GM21737 (cell line): ENCODE results near the gene RTN4IP1.
A peak's percentile ranks its signal among the peaks of the same experiment; 100 is the strongest.
"Not testable (repeated sequence)": the region's sequence is repeated elsewhere in the genome, so short reads cannot be mapped to it uniquely, and the experiment has no call there.

Experiments used
- ATAC-seq: cut with Tn5 transposase; IDR thresholded peaks from one replicate; pipeline ENCODE4 v1.9.1; 2021; ENCODE audit warnings: mild to moderate bottlenecking, moderate library complexity; ENCODE audit not compliant: unreplicated experiment

Gene RTN4IP1

GRCh38 chr6:106628658-106629102 lies 618 bp downstream of the RTN4IP1 start:
- ATAC-seq = peak; percentile 12

DNA sequence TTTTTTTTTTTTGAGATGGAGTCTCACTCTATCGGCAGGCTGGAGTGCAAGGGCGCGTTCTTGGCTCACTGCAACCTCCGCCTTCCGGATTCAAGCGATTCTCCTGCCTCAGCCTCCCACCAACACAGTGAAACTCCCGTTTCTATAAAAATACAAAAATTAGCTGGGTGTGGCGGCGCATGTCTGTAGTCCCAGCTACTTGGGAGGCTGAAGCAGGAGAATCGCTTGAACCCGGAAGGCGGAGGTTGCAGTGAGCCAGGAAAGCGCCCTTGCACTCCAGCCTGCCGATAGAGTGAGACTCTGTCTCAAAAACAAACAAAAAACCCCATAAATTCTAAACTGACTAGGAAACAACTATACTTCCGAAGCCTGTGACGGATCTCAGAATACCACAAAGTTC lies 1.5 kb downstream of the RTN4IP1 start:
- ATAC-seq = not testable (repeated sequence)

- peak; percentile 32 for ATAC-seq
Measured at GRCh38 chr6:106626485-106626884, 2.8 kb downstream of the RTN4IP1 start.

- ATAC-seq = no peak
Measured at GRCh38 chr6:106623039-106623438, 6.3 kb downstream of the RTN4IP1 start.

DNA sequence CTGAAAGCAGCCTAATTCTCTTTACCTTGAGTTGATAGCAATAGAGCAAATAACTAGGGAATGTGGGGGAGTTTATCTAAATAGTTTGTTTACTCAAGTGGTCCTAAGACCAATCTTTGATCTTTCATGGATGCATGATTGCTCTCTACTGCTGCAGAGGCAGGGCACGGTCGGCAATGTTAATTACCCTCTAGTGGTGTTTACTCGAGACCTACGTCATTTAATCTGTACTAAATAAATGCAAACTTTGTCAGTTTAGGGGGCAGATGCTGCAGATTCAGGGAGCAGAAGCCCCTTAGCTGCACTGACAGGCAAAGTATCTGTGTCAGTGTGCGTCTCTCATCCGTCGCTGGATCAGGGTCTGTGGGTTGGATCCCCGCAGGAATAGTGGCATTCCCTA lies 6.9 kb downstream of the RTN4IP1 start:
- no peak for ATAC-seq

DNA sequence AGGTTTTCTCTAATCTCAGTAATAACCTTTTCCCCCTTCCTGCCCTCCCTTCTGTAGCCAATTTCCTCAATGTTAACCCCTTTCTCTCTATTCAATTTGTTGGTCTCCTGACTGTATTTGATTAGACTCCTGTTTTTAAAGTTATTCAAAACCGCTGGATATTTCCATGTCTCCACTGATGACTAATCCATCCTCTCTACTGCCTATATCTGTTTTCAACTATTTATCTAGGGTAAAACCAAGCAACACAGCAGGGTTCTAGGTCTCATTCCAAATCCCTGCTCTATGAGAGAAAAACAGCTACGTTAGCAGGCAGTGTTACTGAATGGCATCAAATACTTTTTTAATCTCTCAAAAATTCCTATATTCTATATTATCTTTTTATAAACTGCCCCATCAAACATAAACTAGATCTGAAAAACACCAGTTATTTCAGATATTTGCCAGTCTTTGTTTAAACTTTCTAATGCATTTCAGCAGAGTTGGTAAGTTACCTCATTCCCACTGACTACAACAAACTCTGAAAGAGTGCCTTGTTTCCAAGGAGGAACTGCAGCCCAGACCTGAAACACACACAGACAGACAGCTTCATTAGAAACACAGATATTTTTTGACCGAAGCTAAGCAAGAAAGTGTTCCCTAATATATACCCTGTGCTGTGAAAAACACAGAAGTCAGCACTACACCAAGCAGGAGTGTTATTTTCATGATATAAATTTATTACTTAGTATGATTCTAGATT lies 8.2 kb downstream of the RTN4IP1 start:
- ATAC-seq = no peak

GRCh38 chr6:106619223-106619622 lies 10.1 kb downstream of the RTN4IP1 start:
- no peak for ATAC-seq

DNA sequence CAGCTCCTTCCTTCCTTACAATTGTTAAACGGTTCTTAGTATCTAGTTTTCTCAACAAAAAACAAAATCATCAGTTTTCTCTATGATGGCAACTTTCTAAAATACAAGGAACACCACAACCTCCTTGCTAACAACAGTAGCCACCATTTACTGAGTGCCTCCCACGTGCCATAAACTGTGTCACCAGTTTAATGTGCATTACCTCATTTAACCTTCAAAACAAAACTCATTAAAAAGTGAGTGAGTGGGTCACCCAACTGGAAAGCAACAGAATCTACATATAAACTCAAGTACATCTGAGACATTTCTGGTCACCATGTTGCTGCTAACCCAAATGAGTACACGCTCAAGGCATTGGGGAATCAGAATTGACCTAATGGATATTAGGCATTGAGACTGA lies 11.0 kb downstream of the RTN4IP1 start:
- ATAC-seq = no peak

- ATAC-seq = no peak
Measured at GRCh38 chr6:106617857-106618256, 11.4 kb downstream of the RTN4IP1 start.

DNA sequence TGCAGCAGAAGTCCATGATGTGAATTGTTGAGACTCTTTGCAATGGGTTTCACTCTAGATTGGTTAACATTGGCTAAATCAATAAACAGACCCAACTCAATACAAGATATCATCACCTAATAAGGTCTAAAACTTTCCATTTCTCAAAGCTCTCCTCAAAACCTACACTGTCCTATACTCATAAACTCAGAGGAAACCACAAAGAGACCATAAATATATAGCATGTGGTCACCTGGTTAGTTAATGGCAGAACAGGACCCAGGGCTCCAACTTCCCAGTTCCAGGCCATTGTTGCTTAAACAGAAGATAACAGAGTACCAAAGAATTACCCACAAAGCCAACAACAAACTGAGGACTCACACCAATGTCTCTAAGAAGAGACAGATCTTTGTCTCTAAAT lies 12.0 kb downstream of the RTN4IP1 start:
- ATAC-seq = no peak

- no peak for ATAC-seq
Measured at GRCh38 chr6:106614592-106615257, 14.6 kb downstream of the RTN4IP1 start.

- no peak for ATAC-seq
Measured at GRCh38 chr6:106614166-106614565, 15.1 kb downstream of the RTN4IP1 start.

DNA sequence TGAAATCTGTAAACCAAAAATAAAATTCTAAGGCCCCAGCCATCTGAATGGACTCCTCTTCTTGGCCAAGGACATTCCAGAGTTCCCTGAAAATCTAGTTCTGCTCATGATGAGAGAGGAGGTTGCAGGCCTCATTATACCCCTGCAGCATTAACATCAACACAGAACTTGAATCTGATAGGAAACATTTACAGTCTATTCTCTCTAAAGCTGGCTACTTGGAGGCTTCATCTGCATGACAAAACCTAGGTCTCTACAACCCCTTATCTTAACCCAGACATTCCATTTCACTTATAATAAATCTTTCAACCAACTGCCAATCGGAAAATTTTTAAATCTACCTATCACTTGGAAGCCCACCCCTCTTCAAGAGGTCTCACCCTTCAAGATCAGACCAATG lies 15.7 kb downstream of the RTN4IP1 start:
- no peak for ATAC-seq

- no peak for ATAC-seq
Measured at GRCh38 chr6:106612671-106613416, 16.5 kb downstream of the RTN4IP1 start.

DNA sequence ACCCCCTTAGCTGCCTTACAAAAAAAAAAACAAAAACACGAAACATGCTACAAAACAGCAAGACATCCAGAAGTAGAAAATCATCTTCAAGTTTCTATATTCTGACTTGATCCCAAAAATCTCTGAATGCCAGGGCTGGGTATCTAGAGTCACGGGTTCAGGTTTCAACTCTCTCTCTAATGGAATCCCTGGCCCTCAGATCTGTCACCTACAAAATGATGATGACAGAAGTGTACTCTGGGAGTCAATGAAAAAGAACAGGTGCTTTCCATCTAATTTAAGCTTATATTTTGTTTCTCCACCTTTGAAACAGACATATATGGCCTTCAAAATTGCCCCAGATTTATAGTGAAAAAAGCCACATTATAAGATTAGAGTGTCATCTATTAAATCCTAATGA lies 18.3 kb downstream of the RTN4IP1 start:
- ATAC-seq = no peak

DNA sequence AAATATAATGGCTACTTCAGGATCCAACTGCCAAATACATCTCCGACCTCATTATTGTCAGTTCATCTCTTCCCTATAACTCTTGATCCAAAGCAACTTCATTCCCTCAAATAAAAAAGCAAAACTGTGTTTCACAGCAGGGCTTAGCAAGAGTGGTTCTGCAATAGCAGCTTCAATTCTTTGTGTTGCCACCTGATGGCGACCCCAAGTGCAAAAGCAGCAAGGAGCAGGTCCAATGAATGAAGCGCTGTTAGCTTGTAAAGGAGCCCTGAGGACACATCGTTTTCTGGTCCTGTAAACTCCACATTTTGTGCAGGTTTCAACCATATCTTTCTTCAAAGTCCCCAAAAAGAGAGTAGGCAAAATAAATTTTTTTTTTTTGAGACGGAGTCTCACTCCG lies 19.6 kb downstream of the RTN4IP1 start:
- no peak for ATAC-seq

DNA sequence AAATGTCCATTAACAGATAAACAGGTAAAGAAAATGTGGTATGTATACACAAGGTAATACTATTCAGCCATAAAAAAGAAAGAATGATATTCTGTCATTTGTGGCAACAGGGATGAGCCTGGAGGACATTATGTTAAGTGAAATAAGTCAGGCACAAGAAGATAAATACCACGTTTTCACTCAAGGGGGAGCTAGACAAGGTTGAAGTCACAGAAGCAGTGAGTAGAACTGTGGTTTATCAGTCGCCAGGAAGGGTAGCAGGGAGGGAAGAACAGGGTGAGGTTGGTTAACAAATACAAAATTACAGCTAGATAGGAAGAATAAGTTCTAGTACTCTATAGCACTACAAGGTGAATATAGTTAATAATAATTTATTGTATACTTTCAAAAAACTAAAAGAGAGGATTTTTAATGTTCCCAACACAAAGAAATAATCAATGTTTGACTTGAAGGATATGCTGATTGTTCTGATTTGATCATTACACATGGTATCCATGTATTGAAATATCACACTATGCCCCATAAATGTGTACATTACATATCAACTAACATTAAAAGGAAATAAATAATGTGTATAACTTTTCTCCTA lies 21.1 kb downstream of the RTN4IP1 start:
- ATAC-seq = no peak

DNA sequence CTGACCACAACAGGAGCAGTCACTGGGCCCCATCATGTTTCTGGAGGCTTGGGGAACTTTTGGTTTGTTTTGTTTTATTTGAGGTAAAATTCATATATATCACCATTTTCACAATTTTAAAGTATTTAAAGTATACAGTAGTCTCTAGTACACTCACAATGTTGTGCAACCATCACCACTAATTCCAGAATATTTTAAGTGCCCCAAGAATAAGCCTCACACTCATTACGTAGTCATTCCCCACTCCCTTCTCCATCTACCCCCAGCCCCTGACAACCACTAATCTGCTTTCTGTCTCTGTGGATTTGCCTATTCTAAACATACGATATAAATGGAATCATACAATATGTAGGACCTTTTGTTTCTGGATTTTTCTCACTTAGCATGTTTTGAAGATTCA lies 29.0 kb downstream of the RTN4IP1 start:
- no peak for ATAC-seq

GRCh38 chr6:106599440-106599839 lies 29.9 kb downstream of the RTN4IP1 start:
- no peak for ATAC-seq

- no peak for ATAC-seq
Measured at GRCh38 chr6:106591111-106591825, 38.0 kb downstream of the RTN4IP1 start.

GRCh38 chr6:106588937-106589336 lies 40.4 kb downstream of the RTN4IP1 start:
- not testable (repeated sequence) for ATAC-seq
